Duodenal mucosa (tissue), 2 donors: ENCODE measurements around the gene SAE1.

Experiments
- H3K27ac ChIP-seq: one replicate; pipeline ENCODE4 v1.7.0; 2013; ENCODE audit warnings: low read depth, low read length
- H3K27me3 ChIP-seq, 2 donors: one replicate each; pipeline ENCODE4 v1.7.0; 2013; ENCODE audit warnings: low read length in 2 of 2, control low read depth in 1 of 2; ENCODE audit not compliant: insufficient read depth in 2 of 2, control insufficient read depth in 1 of 2
- H3K36me3 ChIP-seq, 2 donors: one replicate each; pipeline ENCODE4 v1.7.0; 2013; ENCODE audit warnings: low read length in 2 of 2, control low read depth in 1 of 2; ENCODE audit not compliant: insufficient read depth in 2 of 2, control insufficient read depth in 1 of 2
- H3K4me1 ChIP-seq, 2 donors: one replicate each; pipeline ENCODE4 v1.7.0; 2013; ENCODE audit warnings: low read length in 2 of 2, control low read depth in 1 of 2; ENCODE audit not compliant: insufficient read depth in 2 of 2, control insufficient read depth in 1 of 2
- H3K4me3 ChIP-seq, 2 donors: one replicate each; pipeline ENCODE4 v1.7.0; 2013; ENCODE audit warnings: low read length in 2 of 2, low read depth in 1 of 2
- H3K9ac ChIP-seq, 2 donors: one replicate each; pipeline ENCODE4 v1.7.0; 2013; ENCODE audit warnings: low read length in 2 of 2, low read depth in 1 of 2
- H3K9me3 ChIP-seq, 2 donors: one replicate each; pipeline ENCODE4 v1.7.0; 2013; ENCODE audit warnings: low read length in 2 of 2, control low read depth in 1 of 2; ENCODE audit not compliant: control insufficient read depth in 1 of 2

Gene SAE1

GRCh38 chr19:47236072-47236675 is 105.5 kb downstream of the SAE1 start:
- H3K27ac ChIP-seq, result no peak overlapping the region
- H3K9ac ChIP-seq, result no peak overlapping the region
- H3K4me3 ChIP-seq, result no peak overlapping the region
- H3K36me3 ChIP-seq, result no peaks in the 10 kb centered on the region
- H3K27me3 ChIP-seq, result peaks cover 18 to 20% of the 10 kb centered on the region in 2 donors
- H3K9me3 ChIP-seq, result no peaks in the 10 kb centered on the region
- peaks cover 16 to 30% of the 10 kb centered on the region in 2 donors for H3K4me1 ChIP-seq

DNA sequence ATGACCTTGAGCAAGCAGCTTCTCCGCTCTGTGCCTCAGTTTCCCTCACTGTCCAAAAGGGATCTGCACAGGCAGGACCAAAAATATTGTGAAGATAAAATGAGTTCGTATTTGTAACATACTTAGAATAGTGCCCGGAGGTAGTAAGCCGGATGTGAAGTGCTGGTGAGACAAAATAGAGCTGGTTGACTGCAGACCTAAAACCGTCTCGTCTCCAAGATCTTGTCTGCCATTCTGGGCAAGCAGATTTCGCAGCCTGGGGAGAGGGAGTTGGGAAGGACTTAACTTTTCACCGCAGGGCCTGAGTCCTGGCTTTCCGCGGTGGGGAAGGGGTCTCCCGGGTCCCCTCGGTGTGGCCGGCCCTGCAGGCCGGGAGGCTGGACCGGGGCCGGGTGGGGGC is 108.5 kb downstream of the SAE1 start:
- no peak overlapping the region for H3K9ac ChIP-seq
- H3K4me1 ChIP-seq, result peaks cover 22 to 32% of the 10 kb centered on the region in 2 donors
- H3K27me3 ChIP-seq, result peaks cover 30 to 32% of the 10 kb centered on the region in 2 donors
- H3K9me3 ChIP-seq, result no peaks in the 10 kb centered on the region
- H3K36me3 ChIP-seq, result no peaks in the 10 kb centered on the region
- no peak overlapping the region for H3K4me3 ChIP-seq
- no peak overlapping the region for H3K27ac ChIP-seq

DNA sequence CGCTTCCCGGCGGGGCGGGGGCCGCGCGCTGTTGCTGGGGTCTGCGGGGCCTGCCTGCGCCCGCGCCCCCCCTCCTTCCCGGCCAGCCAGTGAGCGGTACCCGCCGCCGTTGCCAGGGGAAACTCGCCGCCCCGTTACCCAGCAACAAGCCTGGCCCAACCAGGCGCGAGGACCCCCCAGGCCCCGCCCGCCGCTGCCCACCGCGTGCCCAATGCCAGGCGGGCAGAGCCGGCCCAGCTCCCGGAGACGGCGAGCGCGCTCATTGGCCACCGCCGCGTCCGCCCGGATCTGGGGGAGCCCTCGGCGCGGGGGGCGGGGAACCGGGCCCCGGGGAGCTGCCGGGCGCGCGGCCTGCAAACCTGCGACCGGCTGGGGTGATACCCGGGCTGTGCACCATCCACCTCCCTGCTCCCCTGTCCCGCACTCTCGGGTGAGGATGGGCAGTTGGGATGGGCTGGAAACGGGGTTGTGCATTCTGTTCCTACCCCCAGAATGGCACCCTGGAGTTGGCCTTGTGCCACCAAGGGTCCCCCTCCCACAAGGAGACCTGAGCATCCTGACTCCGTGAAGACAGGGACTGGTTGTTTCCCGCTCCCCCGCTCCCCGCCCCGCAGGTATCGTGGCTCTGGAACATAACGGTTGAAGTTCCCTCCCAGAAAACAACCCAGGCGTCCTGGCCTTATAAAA is 109.1 kb downstream of the SAE1 start:
- Histone ChIP-seq H3K9ac (peak overlapping the region in 1 of 2 donors; percentile 18), H3K9me3 (no peaks in the 10 kb centered on the region), H3K4me1 (peaks cover 22 to 37% of the 10 kb centered on the region in 2 donors), H3K27ac (no peak overlapping the region), H3K36me3 (no peaks in the 10 kb centered on the region), H3K4me3 (no peak overlapping the region), H3K27me3 (peaks cover 30 to 32% of the 10 kb centered on the region in 2 donors)

- H3K27ac ChIP-seq, result no peak overlapping the region
- peak overlapping the region in 1 of 2 donors; percentile 18 for H3K9ac ChIP-seq
- no peaks in the 10 kb centered on the region for H3K36me3 ChIP-seq
- no peak overlapping the region for H3K4me3 ChIP-seq
- H3K4me1 ChIP-seq, result peaks cover 22 to 38% of the 10 kb centered on the region in 2 donors
- H3K9me3 ChIP-seq, result no peaks in the 10 kb centered on the region
- peaks cover 30 to 32% of the 10 kb centered on the region in 2 donors for H3K27me3 ChIP-seq
These were observed 109.9 kb downstream of the SAE1 start for GRCh38 chr19:47240556-47240955.

DNA sequence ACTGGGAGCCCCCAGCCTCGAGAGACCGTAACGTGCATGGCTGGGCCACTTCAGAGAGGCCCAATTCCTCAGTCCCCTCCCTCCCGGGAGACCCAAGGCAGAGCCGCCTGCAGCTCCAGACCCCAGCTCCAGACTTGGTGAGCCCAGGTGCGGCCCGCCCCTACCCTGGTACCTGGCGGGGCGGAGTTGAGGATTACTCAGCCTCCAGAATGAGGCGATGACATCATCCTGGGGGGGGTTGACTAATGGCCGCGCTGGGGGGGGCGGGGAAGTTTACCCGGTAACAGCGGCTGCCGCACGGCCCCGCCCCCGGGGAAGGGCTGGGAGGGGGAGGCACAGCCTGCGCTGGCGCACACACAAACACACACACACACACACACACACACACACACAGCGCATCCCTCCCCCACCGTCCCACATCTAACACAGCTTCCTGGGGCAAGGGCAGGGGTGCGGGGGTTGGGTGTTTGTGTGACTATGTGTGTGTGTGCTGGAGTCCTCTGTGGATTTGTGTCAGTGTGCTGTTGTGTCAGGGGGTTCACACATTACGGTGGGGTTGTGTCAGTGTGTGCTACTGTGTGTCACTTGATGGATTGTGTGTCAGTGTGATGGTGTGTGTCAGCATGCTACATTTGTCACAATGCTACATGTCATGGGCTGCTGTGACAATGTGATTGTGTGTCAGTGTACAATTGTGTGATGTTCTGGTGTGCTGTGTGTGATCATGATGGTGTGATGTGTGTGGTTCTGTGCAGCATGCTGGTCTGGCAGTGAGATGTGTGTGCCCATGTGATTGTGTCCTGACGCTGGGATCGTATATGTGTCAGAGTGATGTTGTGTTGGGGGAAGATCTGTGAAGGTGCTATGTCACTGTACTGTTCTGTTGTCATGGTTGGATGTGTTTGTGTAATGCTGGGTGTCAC is 110.6 kb downstream of the SAE1 start:
- Histone ChIP-seq H3K27ac (no peak overlapping the region), H3K4me3 (peak overlapping the region in 1 of 2 donors; percentile 23), H3K27me3 (peaks cover 30 to 32% of the 10 kb centered on the region in 2 donors), H3K9me3 (no peaks in the 10 kb centered on the region), H3K4me1 (peaks cover 22 to 38% of the 10 kb centered on the region in 2 donors), H3K36me3 (no peaks in the 10 kb centered on the region), H3K9ac (peak overlapping the region in 1 of 2 donors; percentile 6)

DNA sequence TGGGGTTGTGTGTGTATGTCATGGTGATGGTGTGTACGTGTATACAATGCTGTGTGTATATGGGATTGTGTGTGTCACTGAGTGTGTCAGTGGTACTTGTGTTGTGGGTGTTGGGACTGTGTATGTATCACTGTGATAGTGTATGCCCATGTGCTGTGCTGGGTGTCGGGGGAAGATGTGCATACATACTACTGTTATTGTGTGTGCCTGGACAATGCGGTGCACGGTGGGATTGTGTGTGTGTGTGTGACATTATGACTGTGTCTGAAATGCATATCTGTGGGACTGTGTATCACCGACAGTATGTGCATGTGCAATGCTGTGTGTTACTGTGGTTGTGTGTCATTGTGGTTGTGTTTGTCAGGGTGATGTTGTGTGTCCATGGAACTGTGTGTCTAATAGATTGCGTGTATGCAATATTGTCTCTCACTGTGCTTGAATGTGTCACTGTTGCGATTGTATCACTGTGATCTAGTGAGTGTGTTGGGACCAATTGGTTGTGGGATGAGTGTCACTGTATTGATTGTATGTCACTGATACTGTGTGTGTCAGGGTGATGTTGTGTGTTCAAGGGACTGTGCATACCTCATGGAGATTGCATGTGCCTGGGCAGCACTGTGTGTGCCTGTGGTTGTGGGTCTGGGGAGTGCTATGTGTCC is 111.4 kb downstream of the SAE1 start:
- Histone ChIP-seq H3K36me3 (no peaks in the 10 kb centered on the region), H3K27me3 (peaks cover 30 to 32% of the 10 kb centered on the region in 2 donors), H3K27ac (no peak overlapping the region), H3K4me1 (peaks cover 22 to 38% of the 10 kb centered on the region in 2 donors), H3K9ac (no peak overlapping the region), H3K4me3 (no peak overlapping the region), H3K9me3 (no peaks in the 10 kb centered on the region)

DNA sequence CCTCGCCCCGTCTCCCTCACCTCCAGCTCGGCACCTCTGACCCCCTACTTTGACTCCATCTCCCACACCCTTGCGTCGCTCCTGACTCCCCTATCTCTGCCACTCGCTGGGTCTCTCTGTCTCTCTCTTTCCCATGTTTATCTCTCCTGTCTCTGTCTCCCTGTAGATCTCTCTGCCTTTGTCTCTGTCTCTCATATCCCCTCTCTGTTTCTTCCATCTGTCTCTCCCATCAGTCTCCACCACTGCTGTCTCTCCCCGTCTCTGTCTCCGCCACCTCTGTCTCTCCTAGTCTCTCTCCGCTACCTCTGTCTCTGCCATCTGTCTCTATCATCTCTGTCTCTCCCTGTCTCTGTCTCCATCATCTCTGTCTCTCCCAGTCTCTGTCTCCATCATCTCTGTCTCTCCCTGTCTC is 112.7 kb downstream of the SAE1 start:
- Histone ChIP-seq H3K9me3 (no peaks in the 10 kb centered on the region), H3K27ac (no peak overlapping the region), H3K9ac (peak overlapping the region in 1 of 2 donors; percentile 39), H3K4me3 (peak overlapping the region; percentile 51 to 73), H3K27me3 (peaks cover 30 to 32% of the 10 kb centered on the region in 2 donors), H3K36me3 (no peaks in the 10 kb centered on the region), H3K4me1 (peaks cover 22 to 38% of the 10 kb centered on the region in 2 donors)

DNA sequence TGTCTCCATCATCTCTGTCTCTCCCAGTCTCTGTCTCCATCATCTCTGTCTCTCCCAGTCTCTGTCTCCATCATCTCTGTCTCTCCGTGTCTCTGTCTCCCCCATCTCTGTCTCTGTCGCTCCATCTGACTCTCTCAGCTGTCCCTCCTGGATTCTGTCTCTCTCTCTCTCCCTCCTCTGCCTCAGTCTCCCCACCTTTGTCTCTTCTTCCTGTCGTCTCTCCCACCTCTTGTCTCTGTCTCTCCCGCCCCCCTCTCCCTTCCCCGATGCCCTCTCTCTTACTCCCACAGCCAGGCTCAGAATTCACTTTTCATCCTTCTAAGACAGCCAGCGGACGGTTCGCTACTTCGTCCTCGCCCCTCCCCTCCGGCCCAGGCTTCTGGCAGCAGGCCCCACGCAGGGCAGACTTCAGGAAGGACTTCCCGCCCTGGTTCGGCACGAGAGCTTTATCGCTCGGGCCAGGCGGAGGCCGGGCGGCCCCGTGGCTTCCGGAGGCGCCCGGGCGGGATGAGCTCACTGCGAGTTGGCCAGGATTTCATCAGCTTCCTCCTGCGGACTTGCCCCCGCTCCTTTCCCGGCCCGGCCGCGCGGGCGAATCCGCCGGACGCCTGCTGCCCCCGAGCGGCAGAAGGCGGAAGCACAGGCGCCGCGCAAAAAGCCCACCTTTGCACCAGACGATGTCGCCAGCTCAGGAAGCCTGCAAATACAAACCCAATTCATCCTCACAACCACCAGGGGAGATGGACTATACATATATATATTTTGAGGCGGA is 113.3 kb downstream of the SAE1 start:
- Histone ChIP-seq H3K9ac (peak overlapping the region; percentile 32 to 39), H3K27me3 (peaks cover 28 to 29% of the 10 kb centered on the region in 2 donors)

DNA sequence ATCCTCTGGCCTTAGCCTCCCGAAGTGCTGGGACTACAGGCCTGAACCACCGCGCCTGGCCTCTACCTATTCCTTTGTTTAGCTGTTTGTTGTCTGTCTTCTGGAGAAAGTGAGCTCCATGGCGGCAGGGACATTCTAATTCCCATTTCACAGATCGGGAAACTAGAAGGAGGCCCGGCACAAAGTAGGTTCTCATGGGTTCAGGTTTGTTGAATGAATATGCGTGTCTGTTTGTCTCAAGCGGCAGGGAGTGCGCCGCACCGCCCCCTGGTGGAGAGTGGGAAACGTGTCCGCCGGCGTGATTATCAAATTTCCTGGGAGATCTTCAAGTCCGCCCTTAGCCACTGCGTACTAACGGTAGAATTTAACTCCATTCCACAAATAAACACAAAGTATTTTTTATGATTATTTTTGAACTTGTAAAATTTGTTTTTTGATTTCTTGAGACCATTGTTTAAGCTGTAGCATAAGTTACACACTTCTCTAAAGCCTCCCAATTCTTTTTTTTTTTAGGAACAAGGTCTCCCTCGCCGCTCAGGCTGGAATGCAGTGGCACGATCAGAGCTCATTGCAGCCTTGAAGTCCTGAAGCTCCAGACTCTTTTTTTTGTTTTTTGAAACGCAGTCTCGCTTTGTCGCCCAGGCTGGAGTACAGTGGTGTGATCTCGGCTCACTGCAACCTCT is 116.8 kb downstream of the SAE1 start:
- Histone ChIP-seq H3K36me3 (no peaks in the 10 kb centered on the region), H3K4me3 (no peak overlapping the region), H3K27me3 (no peaks in the 10 kb centered on the region), H3K4me1 (peaks cover 11 to 18% of the 10 kb centered on the region in 2 donors), H3K9me3 (no peaks in the 10 kb centered on the region), H3K27ac (no peak overlapping the region), H3K9ac (no peak overlapping the region)

More for the DNA sequence above, 113.3 kb downstream of the SAE1 start:
- H3K4me3 ChIP-seq, result peak overlapping the region; percentile 43 to 73
- peaks cover 22 to 38% of the 10 kb centered on the region in 2 donors for H3K4me1 ChIP-seq
- H3K36me3 ChIP-seq, result no peaks in the 10 kb centered on the region
- no peaks in the 10 kb centered on the region for H3K9me3 ChIP-seq
- peak overlapping the region; percentile 62 for H3K27ac ChIP-seq
